Effector memory CD8-positive, alpha-beta T cell (primary cell): Measurements from ENCODE around the gene ZC3HAV1.
A peak's percentile ranks its signal among the peaks of the same experiment; 100 is the strongest.
"Not testable (repeated sequence)": the region's sequence is repeated elsewhere in the genome, so short reads cannot be mapped to it uniquely, and the experiment has no call there.

ENCODE experiments used
- ATAC-seq: fragments of 150-1000 bp; cut with Tn5 transposase; replicated peaks from 2 replicates; pipeline ENCODE4 v1.10.0; 2021; ENCODE audit warnings: mild to moderate bottlenecking, moderate library complexity
- DNase-seq, 3 experiments: peaks; one replicate each; pipeline ENCODE4 v3.0.0; 2021
- H3K27ac Mint-ChIP-seq, 2 donors: one replicate each; pipeline ENCODE4 v1.8.0; 2022; ENCODE audit warnings: mild to moderate bottlenecking in 2 of 2, mixed read lengths in 2 of 2, moderate library complexity in 2 of 2
- H3K27me3 Mint-ChIP-seq, 2 donors: one replicate each; pipeline ENCODE4 v1.8.0; 2022; ENCODE audit warnings: mixed read lengths in 2 of 2
- H3K36me3 Mint-ChIP-seq: one replicate; pipeline ENCODE4 v1.8.0; 2022; ENCODE audit warnings: mild to moderate bottlenecking, moderate library complexity, mixed read lengths; ENCODE audit not compliant: insufficient read depth
- H3K4me1 Mint-ChIP-seq, 2 donors: one replicate each; pipeline ENCODE4 v1.8.0; 2022; ENCODE audit warnings: low read depth in 2 of 2, mixed read lengths in 2 of 2
- H3K4me3 Mint-ChIP-seq, 2 donors: one replicate each; pipeline ENCODE4 v1.8.0; 2022; ENCODE audit warnings: mild to moderate bottlenecking in 2 of 2, mixed read lengths in 2 of 2, moderate library complexity in 2 of 2
- H3K9me3 Mint-ChIP-seq, 2 donors: one replicate each; pipeline ENCODE4 v1.8.0; 2022; ENCODE audit warnings: mixed read lengths in 2 of 2

Gene ZC3HAV1

GRCh38 chr7:139075031-139075652, 34.4 kb downstream of the ZC3HAV1 start:
- H3K36me3 Mint-ChIP-seq: peaks cover 97% of the 10 kb centered on the region
- no peaks in the 10 kb centered on the region for H3K27me3 Mint-ChIP-seq

GRCh38 chr7:139072796-139073195, 36.7 kb downstream of the ZC3HAV1 start:
- peak overlapping the region; percentile 69 to 77 for H3K4me3 Mint-ChIP-seq

More at GRCh38 chr7:139075031-139075652, 34.4 kb downstream of the ZC3HAV1 start:
- ATAC-seq (peak; percentile 83), DNase-seq (peak; percentile 69 to 72 (median 71))
- H3K4me3 Mint-ChIP-seq: peak overlapping the region in 1 of 2 donors; percentile 44
- H3K9me3 Mint-ChIP-seq: no peaks in the 10 kb centered on the region
- peak overlapping the region; percentile 82 to 84 for H3K27ac Mint-ChIP-seq
- H3K4me1 Mint-ChIP-seq: peaks cover 33 to 49% of the 10 kb centered on the region in 2 donors

DNA sequence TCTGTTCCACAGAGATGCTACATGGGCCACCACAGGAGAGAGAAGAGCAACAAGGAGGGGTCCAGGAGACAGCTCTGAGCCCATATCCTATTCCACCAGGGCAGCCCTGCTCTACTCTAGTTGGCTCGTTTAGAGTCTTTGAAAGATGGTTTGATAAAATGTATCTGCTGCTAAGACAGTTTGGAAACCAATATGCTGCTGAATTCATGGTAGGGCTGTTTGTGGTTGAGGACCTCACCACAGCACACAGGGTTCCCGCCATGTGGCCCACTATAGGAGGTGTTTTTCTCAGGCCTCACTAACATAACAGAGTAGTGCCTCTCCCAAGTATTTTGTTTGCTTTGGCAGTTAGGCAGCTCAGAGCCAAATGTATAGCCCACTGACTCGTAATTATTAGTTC, 37.8 kb downstream of the ZC3HAV1 start:
- peak in 1 of 3 experiments; percentile 26 for DNase-seq
- Mint-ChIP-seq H3K9me3 (no peaks in the 10 kb centered on the region), H3K4me3 (peak overlapping the region; percentile 69 to 77), H3K36me3 (peaks cover 97% of the 10 kb centered on the region), H3K4me1 (peaks cover 44 to 45% of the 10 kb centered on the region in 2 donors), H3K27ac (peak overlapping the region; percentile 91 to 93), H3K27me3 (no peaks in the 10 kb centered on the region)
- ATAC-seq: peak; percentile 67

More at GRCh38 chr7:139072796-139073195, 36.7 kb downstream of the ZC3HAV1 start:
- ATAC-seq (no peak), DNase-seq (no peak)
- Mint-ChIP-seq H3K36me3 (peaks cover 97% of the 10 kb centered on the region), H3K27me3 (no peaks in the 10 kb centered on the region), H3K9me3 (no peaks in the 10 kb centered on the region), H3K27ac (peak overlapping the region; percentile 91 to 93), H3K4me1 (peaks cover 43% of the 10 kb centered on the region in 2 donors)

- DNase-seq (no peak), ATAC-seq (peak; percentile 23)
- Mint-ChIP-seq H3K27ac (peak overlapping the region; percentile 35 to 93), H3K4me3 (no peak overlapping the region), H3K9me3 (no peaks in the 10 kb centered on the region), H3K27me3 (no peaks in the 10 kb centered on the region), H3K4me1 (peaks cover 48 to 57% of the 10 kb centered on the region in 2 donors), H3K36me3 (peaks cover 99% of the 10 kb centered on the region)
Measured at GRCh38 chr7:139068544-139069399, 40.7 kb downstream of the ZC3HAV1 start.

DNA sequence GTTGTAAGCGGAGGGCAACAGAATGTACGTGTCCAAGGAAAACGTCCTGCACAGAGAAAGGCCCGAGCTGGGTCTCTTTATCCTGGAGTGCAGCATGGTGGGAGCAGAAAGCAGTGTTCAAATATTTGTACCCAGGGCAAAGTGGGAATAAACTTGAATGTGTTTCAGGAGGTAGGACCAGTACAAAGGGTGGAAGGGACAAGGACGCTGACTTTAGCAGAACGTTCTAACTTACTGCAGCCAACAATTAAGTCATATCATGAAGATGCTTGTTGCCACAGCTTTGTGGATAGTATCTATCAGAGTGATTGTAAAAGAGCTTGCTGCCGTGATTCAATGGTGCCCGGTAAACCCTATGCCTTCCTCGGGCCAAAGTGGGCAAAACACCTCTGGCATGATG, 43.2 kb downstream of the ZC3HAV1 start:
- Mint-ChIP-seq H3K4me3 (peak overlapping the region in 1 of 2 donors; percentile 3), H3K27ac (peak overlapping the region; percentile 74 to 93), H3K4me1 (peaks cover 44 to 54% of the 10 kb centered on the region in 2 donors), H3K9me3 (no peaks in the 10 kb centered on the region), H3K36me3 (peaks cover 99% of the 10 kb centered on the region), H3K27me3 (no peaks in the 10 kb centered on the region)
- ATAC-seq: no peak
- DNase-seq: no peak

- Mint-ChIP-seq H3K4me3 (no peak overlapping the region), H3K4me1 (peaks cover 49 to 60% of the 10 kb centered on the region in 2 donors), H3K9me3 (no peaks in the 10 kb centered on the region), H3K36me3 (peaks cover 99% of the 10 kb centered on the region), H3K27ac (peak overlapping the region in 1 of 2 donors; percentile 64), H3K27me3 (no peaks in the 10 kb centered on the region)
- DNase-seq (no peak), ATAC-seq (no peak)
Measured at GRCh38 chr7:139065323-139065722, 44.2 kb downstream of the ZC3HAV1 start.

DNA sequence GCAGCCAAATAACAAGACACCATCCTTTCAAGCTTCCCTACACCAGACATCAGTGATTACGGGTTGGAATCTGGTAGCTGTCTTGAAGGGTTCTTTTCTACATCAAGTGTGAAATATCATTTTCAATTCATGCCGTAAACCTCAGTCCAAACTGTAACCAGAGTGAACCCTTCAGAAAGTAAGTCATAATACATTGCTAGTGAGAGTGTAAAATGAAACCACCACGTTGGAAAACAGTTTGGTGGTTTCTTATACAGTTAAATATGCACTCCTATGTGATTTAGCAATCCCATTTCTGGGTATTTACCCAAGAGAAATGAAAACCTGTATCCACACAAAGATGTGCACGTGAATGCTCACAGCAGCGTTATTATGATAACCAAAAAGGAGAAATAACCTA, 48.1 kb downstream of the ZC3HAV1 start:
- no peak for ATAC-seq
- Mint-ChIP-seq H3K27me3 (no peaks in the 10 kb centered on the region), H3K4me3 (peak overlapping the region in 1 of 2 donors; percentile 10), H3K9me3 (no peaks in the 10 kb centered on the region), H3K27ac (peak overlapping the region; percentile 64 to 91), H3K36me3 (peaks cover 100% of the 10 kb centered on the region), H3K4me1 (peaks cover 36 to 53% of the 10 kb centered on the region in 2 donors)
- DNase-seq: no peak

GRCh38 chr7:139060695-139061237, 48.8 kb downstream of the ZC3HAV1 start:
- Mint-ChIP-seq H3K27me3 (no peaks in the 10 kb centered on the region), H3K4me3 (peak overlapping the region in 1 of 2 donors; percentile 10), H3K27ac (peak overlapping the region; percentile 64 to 91), H3K4me1 (peaks cover 32 to 51% of the 10 kb centered on the region in 2 donors), H3K36me3 (peaks cover 100% of the 10 kb centered on the region), H3K9me3 (no peaks in the 10 kb centered on the region)
- ATAC-seq: no peak
- no peak for DNase-seq

- no peak overlapping the region for H3K4me3 Mint-ChIP-seq
- DNase-seq (no peak), ATAC-seq (no peak)
- peaks cover 27 to 45% of the 10 kb centered on the region in 2 donors for H3K4me1 Mint-ChIP-seq
- H3K27me3 Mint-ChIP-seq: no peaks in the 10 kb centered on the region
- peak overlapping the region; percentile 64 to 91 for H3K27ac Mint-ChIP-seq
- no peaks in the 10 kb centered on the region for H3K9me3 Mint-ChIP-seq
- H3K36me3 Mint-ChIP-seq: peaks cover 100% of the 10 kb centered on the region
Measured at GRCh38 chr7:139059905-139060304, 49.6 kb downstream of the ZC3HAV1 start.

DNA sequence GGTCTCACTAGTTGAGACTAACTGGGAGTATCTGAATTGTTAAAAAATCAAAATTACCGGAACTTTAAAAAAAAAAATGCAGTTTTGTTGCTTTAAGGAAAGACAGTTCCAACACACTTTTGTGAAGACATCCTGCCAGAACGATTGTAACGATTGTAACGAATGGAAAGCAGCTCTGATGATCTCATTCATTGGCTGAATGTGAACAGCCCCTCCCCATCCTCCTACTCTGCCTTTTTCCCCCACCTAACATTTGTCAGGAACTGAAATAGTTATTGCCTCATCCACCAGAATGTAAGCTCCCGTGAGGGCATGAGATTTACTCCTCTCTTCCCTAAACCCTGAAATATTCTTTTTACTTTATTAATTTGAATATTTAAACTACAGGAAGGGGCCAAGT, 50.6 kb downstream of the ZC3HAV1 start:
- Mint-ChIP-seq H3K36me3 (peaks cover 100% of the 10 kb centered on the region), H3K4me3 (no peak overlapping the region), H3K27me3 (no peaks in the 10 kb centered on the region), H3K27ac (peak overlapping the region; percentile 65 to 77), H3K4me1 (peaks cover 24 to 37% of the 10 kb centered on the region in 2 donors), H3K9me3 (no peaks in the 10 kb centered on the region)
- DNase-seq: no peak
- no peak for ATAC-seq

DNA sequence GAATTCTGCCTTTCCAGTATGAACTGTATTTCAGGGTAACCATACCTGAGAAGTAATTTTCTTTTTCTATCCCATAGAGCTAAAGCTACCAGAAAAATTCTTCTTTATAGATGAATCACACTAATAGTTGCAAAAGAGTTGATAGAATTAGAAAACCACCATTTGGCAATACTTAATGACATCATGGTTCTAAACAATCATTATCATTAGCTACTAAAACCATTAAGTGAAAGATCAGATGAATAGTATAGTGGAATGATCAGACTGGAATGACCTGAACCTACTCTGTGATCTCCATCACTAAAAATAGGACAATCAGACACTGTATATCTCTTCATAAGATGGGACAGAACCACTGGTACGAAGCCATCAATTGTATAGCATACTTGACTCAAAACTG, 53.8 kb downstream of the ZC3HAV1 start:
- Mint-ChIP-seq H3K4me1 (peaks cover 5 to 18% of the 10 kb centered on the region in 2 donors), H3K4me3 (no peak overlapping the region), H3K36me3 (peaks cover 100% of the 10 kb centered on the region), H3K27me3 (no peaks in the 10 kb centered on the region), H3K9me3 (no peaks in the 10 kb centered on the region), H3K27ac (peak overlapping the region; percentile 79 to 88)
- no peak for ATAC-seq
- no peak for DNase-seq

DNA sequence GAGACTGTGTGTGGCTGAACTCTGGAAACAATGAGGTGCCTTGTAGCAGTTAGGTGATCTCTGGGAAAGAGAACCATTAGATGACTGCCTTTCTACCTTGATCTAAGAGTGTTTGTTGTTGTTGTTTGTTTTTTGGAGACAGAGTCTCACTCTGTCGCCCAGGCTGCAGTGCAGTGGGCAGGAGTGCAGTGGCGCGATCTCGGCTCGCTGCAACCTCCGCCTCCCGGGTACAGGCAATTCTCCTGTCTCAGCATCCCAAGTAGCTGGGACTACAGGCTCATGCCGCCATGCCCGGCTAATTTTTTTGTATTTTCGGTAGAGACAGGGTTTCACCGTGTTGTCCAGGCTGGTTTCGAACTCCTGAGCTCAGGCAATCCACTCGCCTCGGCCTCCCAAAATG, 54.9 kb downstream of the ZC3HAV1 start:
- DNase-seq, H3K4me3 Mint-ChIP-seq, ATAC-seq, H3K9me3 Mint-ChIP-seq, H3K27me3 Mint-ChIP-seq: not testable (repeated sequence)
- Mint-ChIP-seq H3K4me1 (peaks cover 4 to 12% of the 10 kb centered on the region in 2 donors), H3K36me3 (peaks cover 100% of the 10 kb centered on the region), H3K27ac (peak overlapping the region in 1 of 2 donors; percentile 55)

DNA sequence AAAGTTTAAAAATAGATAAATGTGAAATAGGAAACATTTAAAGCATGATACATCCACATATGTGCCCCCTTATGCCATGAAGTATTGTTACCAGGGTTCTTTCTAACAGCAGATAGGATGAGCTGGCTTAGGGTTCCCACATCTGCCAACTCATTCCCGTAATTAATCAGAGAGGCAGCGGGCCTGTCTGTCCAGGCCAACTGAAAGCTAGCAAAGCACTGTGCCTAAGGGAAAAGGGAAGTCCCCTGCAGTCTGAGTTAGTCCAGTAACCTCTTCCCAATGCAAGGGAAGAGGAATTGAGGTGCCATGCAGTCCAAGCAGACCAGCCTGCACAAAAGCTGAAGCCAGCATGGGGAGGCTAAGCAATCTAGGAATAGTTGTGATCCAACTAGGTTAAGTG, 55.4 kb downstream of the ZC3HAV1 start:
- peaks cover 8 to 17% of the 10 kb centered on the region in 2 donors for H3K4me1 Mint-ChIP-seq
- H3K4me3 Mint-ChIP-seq: no peak overlapping the region
- DNase-seq (no peak), ATAC-seq (no peak)
- peak overlapping the region in 1 of 2 donors; percentile 55 for H3K27ac Mint-ChIP-seq
- H3K27me3 Mint-ChIP-seq: no peaks in the 10 kb centered on the region
- H3K36me3 Mint-ChIP-seq: peaks cover 100% of the 10 kb centered on the region
- no peaks in the 10 kb centered on the region for H3K9me3 Mint-ChIP-seq
